Kidney (tissue), 14 donors: ENCODE data around the gene KIF25. TPM values are rescaled to one million over a fixed set of nuclear protein-coding genes. Genes with fewer than 3 reads are reported as not detected.
A peak's percentile ranks its signal among the peaks of the same experiment; 100 is the strongest.

Source experiments
- DNase-seq, 5 donors: peaks; one replicate each; pipeline ENCODE4 v3.0.0-alpha.2; 2013 to 2020
- FAIRE-seq: peaks from 2 replicates; lab custom pipeline; 2012; peaks lifted over from hg19 to GRCh38; lab: Jason Lieb, UNC
- H3K27ac ChIP-seq, 2 donors: one replicate each; pipeline ENCODE4 v1.7.0; 2013; ENCODE audit warnings: low read depth in 2 of 2, low read length in 2 of 2, inconsistent platforms in 1 of 2
- H3K27me3 ChIP-seq: one replicate; pipeline ENCODE4 v1.7.1; 2013; ENCODE audit warnings: low read length, inconsistent platforms; ENCODE audit not compliant: control insufficient read depth, insufficient read depth
- H3K36me3 ChIP-seq, 3 donors: one replicate each; pipeline versions ENCODE4 v1.7.0 to v1.7.1; 2013; ENCODE audit warnings: low read length in 3 of 3, control low read depth in 1 of 3, inconsistent platforms in 1 of 3; ENCODE audit not compliant: insufficient read depth in 3 of 3, control insufficient read depth in 2 of 3
- H3K4me1 ChIP-seq, 3 donors: one replicate each; pipeline versions ENCODE4 v1.7.0 to v1.7.1; 2013; ENCODE audit warnings: low read length in 3 of 3, inconsistent platforms in 1 of 3, low read depth in 1 of 3; ENCODE audit not compliant: control insufficient read depth in 2 of 3, insufficient read depth in 2 of 3
- H3K4me3 ChIP-seq, 3 donors: one replicate each; pipeline versions ENCODE4 v1.7.0 to v1.8.1; 2013; ENCODE audit warnings: low read length in 3 of 3, control low read depth in 1 of 3, inconsistent platforms in 1 of 3
- H3K9ac ChIP-seq, 3 donors: one replicate each; pipeline versions ENCODE4 v1.7.0 to v1.7.1; 2013; ENCODE audit warnings: low read length in 3 of 3, control low read depth in 1 of 3, inconsistent platforms in 1 of 3
- H3K9me3 ChIP-seq, 3 donors: one replicate each; pipeline versions ENCODE4 v1.7.0 to v1.7.1; 2013; ENCODE audit warnings: low read length in 3 of 3, control low read depth in 1 of 3, inconsistent platforms in 1 of 3; ENCODE audit not compliant: control insufficient read depth in 2 of 3, insufficient read depth in 1 of 3
- intact Hi-C: fragments of 100-400 bp; cut with DNase I; formaldehyde crosslinking; loops from one replicate; pipeline ENCODE4 v1.11.1; 2022
- polyA plus RNA-seq: library from polyadenylated mRNA; stranded (reverse); fragments of 350-450 nt; fragmentation: Illumina TruSeq; extraction: RNeasy Lipid Tissue Mini Kit (QIAGEN cat#74804); gene quantifications from one replicate; pipeline ENCODE4 v1.2.3, GENCODE V29; 2014; ENCODE audit warnings: low read depth, low replicate concordance; ENCODE audit not compliant: insufficient read depth
- total RNA-seq: library from RNA; stranded (reverse); fragmentation: NEBNext Ultra II Directional; extraction: Animal tissue kit (Norgen Biotek cat#: 25700); gene quantifications from one replicate; pipeline ENCODE4 v1.2.1, GENCODE V29; 2021
- TF ChIP-seq, protein P1 (sequence below): IDR thresholded peaks from 3 replicates; pipeline ENCODE4 v1.5.1; 2012; ENCODE audit warnings: mild to moderate bottlenecking, moderate library complexity, borderline replicate concordance; ENCODE audit not compliant: insufficient read depth; ENCODE audit errors: extremely low read depth
- donor health status: control.
- donor health status: control.
- donor health status: control.
- donor health status: control.
- donor health status: control.
- donor health status: DM: yes; HTN: yes; CAD: no.
- donor health status: Normal renal cell carcinoma (clear cell type).

KIF25 gene
- total and polyA plus RNA-seq, 2 donors from 2014 or later, result not detected

DNA sequence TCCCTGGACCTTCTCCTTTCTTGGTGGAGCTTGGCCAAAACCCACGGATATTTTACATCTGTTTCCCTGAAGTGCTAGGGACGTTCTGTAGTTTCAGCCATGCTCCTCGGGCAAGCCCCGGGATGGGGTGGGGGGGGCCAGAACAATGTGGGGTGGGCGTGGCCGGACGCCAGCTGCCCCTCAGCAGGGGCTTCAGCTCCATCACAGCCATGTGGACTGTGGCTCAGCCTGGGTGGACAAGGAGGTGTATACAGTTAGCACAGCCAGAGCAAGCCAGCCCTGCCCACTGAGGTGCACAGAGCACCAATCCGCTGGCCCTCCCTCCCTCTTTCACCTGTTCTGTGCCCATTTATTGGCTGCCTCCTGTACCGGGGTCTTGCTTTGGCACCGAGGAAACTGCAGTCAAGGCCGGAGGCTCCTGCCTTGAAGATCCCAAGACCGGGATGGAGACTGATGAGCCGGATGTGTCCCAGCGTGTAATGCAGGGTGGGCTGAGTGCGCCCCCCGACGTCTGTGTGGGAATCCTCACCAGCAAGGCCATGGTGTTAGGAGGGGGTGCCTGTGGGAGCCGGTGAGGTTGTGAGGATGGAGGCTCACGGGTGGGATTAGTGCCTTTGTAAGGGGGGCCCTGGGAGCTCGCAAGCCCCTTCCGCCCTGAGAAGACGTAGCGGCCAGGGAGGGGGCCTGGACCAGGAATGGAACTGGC is 53.6 kb downstream of the KIF25 start:
- TF ChIP-seq, protein P1, sequence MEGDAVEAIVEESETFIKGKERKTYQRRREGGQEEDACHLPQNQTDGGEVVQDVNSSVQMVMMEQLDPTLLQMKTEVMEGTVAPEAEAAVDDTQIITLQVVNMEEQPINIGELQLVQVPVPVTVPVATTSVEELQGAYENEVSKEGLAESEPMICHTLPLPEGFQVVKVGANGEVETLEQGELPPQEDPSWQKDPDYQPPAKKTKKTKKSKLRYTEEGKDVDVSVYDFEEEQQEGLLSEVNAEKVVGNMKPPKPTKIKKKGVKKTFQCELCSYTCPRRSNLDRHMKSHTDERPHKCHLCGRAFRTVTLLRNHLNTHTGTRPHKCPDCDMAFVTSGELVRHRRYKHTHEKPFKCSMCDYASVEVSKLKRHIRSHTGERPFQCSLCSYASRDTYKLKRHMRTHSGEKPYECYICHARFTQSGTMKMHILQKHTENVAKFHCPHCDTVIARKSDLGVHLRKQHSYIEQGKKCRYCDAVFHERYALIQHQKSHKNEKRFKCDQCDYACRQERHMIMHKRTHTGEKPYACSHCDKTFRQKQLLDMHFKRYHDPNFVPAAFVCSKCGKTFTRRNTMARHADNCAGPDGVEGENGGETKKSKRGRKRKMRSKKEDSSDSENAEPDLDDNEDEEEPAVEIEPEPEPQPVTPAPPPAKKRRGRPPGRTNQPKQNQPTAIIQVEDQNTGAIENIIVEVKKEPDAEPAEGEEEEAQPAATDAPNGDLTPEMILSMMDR, result no peak

GRCh38 chr6:168051648-168052047 is 54.2 kb downstream of the KIF25 start:
- H3K27me3 ChIP-seq, result no peaks in the 10 kb centered on the region
- intact Hi-C loops, result no loop called here
- peaks cover 0 to 9% (median 0%) of the 10 kb centered on the region in 3 donors for H3K4me1 ChIP-seq
- FAIRE-seq (no peak), DNase-seq (peak in 1 of 5 donors; percentile 61)
- H3K9ac ChIP-seq, result no peak overlapping the region
- TF ChIP-seq, protein P1, result no peak
- H3K9me3 ChIP-seq, result no peaks in the 10 kb centered on the region
- H3K4me3 ChIP-seq, result no peak overlapping the region
- H3K36me3 ChIP-seq, result no peaks in the 10 kb centered on the region
- H3K27ac ChIP-seq, result no peak overlapping the region

More for the DNA sequence above, 53.6 kb downstream of the KIF25 start:
- no peak overlapping the region for H3K9ac ChIP-seq
- H3K27ac ChIP-seq, result no peak overlapping the region
- no peaks in the 10 kb centered on the region for H3K9me3 ChIP-seq
- no peaks in the 10 kb centered on the region for H3K27me3 ChIP-seq
- FAIRE-seq (no peak), DNase-seq (peak in 2 of 5 donors; percentile 56 to 64)
- no peak overlapping the region for H3K4me3 ChIP-seq
- intact Hi-C loops, result no loop called here
- H3K4me1 ChIP-seq, result peaks cover 0 to 9% (median 0%) of the 10 kb centered on the region in 3 donors
- H3K36me3 ChIP-seq, result no peaks in the 10 kb centered on the region

GRCh38 chr6:168052291-168052891 is 54.9 kb downstream of the KIF25 start:
- no peak overlapping the region for H3K9ac ChIP-seq
- H3K36me3 ChIP-seq, result no peaks in the 10 kb centered on the region
- H3K4me1 ChIP-seq, result peaks cover 0 to 9% (median 0%) of the 10 kb centered on the region in 3 donors
- no peak overlapping the region for H3K4me3 ChIP-seq
- H3K27ac ChIP-seq, result no peak overlapping the region
- DNase-seq (peak in 2 of 5 donors; percentile 48 to 67), FAIRE-seq (no peak)
- H3K27me3 ChIP-seq, result no peaks in the 10 kb centered on the region
- TF ChIP-seq, protein P1, result no peak
- no peaks in the 10 kb centered on the region for H3K9me3 ChIP-seq
- intact Hi-C loops, result no loop called here
